ENCODE data around the gene CDH4. TPM values are rescaled to one million over a fixed set of nuclear protein-coding genes. Genes with fewer than 3 reads are reported as not detected.

Gene CDH4
- total RNA-seq, 1 donor from 2014 or later = 0.23 TPM

- H3K4me3 Mint-ChIP-seq (ENCODE audit: unreplicated experiment) = no peak overlapping the region
- DNase-seq (ENCODE audit: low spot score) = no peak
- H3K27me3 Mint-ChIP-seq (ENCODE audit: unreplicated experiment) = peaks cover 3% of the 10 kb centered on the region
- TF ChIP-seq, protein P1, sequence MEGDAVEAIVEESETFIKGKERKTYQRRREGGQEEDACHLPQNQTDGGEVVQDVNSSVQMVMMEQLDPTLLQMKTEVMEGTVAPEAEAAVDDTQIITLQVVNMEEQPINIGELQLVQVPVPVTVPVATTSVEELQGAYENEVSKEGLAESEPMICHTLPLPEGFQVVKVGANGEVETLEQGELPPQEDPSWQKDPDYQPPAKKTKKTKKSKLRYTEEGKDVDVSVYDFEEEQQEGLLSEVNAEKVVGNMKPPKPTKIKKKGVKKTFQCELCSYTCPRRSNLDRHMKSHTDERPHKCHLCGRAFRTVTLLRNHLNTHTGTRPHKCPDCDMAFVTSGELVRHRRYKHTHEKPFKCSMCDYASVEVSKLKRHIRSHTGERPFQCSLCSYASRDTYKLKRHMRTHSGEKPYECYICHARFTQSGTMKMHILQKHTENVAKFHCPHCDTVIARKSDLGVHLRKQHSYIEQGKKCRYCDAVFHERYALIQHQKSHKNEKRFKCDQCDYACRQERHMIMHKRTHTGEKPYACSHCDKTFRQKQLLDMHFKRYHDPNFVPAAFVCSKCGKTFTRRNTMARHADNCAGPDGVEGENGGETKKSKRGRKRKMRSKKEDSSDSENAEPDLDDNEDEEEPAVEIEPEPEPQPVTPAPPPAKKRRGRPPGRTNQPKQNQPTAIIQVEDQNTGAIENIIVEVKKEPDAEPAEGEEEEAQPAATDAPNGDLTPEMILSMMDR (IDR thresholded peaks at IDR 0.05; ENCODE audit: unreplicated experiment) = no peak
- H3K36me3 Mint-ChIP-seq (ENCODE audit: low read depth, unreplicated experiment) = no peaks in the 10 kb centered on the region
- H3K9me3 Mint-ChIP-seq (ENCODE audit: unreplicated experiment) = no peaks in the 10 kb centered on the region
- H3K4me1 Mint-ChIP-seq (ENCODE audit: unreplicated experiment) = peaks cover 18% of the 10 kb centered on the region
- H3K27ac Mint-ChIP-seq (ENCODE audit: unreplicated experiment) = no peak overlapping the region
Measured at GRCh38 chr20:61435184-61435822, 183.2 kb downstream of the CDH4 start.

GRCh38 chr20:61435823-61436220, 183.8 kb downstream of the CDH4 start:
- TF ChIP-seq, protein P1 (IDR thresholded peaks at IDR 0.05; ENCODE audit: unreplicated experiment) = no peak
- peaks cover 13% of the 10 kb centered on the region for H3K4me1 Mint-ChIP-seq (ENCODE audit: unreplicated experiment)
- no peak for DNase-seq (ENCODE audit: low spot score)
- H3K36me3 Mint-ChIP-seq (ENCODE audit: low read depth, unreplicated experiment) = no peaks in the 10 kb centered on the region
- no peaks in the 10 kb centered on the region for H3K9me3 Mint-ChIP-seq (ENCODE audit: unreplicated experiment)
- H3K27ac Mint-ChIP-seq (ENCODE audit: unreplicated experiment) = peak overlapping the region; percentile 49
- H3K27me3 Mint-ChIP-seq (ENCODE audit: unreplicated experiment) = peaks cover 3% of the 10 kb centered on the region
- no peak overlapping the region for H3K4me3 Mint-ChIP-seq (ENCODE audit: unreplicated experiment)

DNA sequence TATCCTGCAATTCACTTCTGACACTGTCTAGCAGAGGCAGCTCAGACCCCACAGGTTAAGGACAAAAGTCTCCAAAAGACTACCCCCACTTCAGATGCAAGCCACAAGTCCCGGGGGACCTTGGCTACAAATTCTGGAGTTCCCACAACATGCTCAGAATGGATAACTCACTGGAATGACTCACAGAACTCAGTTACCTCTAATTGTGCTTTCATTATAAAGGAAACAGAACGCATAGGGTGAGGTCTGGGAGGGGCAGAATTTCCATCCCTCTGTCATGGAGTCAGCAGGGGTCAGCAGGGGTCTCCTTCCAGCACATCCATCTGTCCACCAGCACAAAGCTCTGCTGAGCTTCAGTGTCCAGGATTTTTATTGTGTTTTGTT, 184.2 kb downstream of the CDH4 start:
- Mint-ChIP-seq H3K4me3 (ENCODE audit: unreplicated experiment) (no peak overlapping the region), H3K27me3 (ENCODE audit: unreplicated experiment) (peaks cover 3% of the 10 kb centered on the region), H3K4me1 (ENCODE audit: unreplicated experiment) (peaks cover 12% of the 10 kb centered on the region), H3K9me3 (ENCODE audit: unreplicated experiment) (no peaks in the 10 kb centered on the region), H3K36me3 (ENCODE audit: low read depth, unreplicated experiment) (no peaks in the 10 kb centered on the region), H3K27ac (ENCODE audit: unreplicated experiment) (peak overlapping the region; percentile 49)
- TF ChIP-seq, protein P1 (IDR thresholded peaks at IDR 0.05; ENCODE audit: unreplicated experiment) = no peak
- DNase-seq (ENCODE audit: low spot score) = no peak

- H3K27me3 Mint-ChIP-seq (ENCODE audit: unreplicated experiment) = peaks cover 3% of the 10 kb centered on the region
- peaks cover 12% of the 10 kb centered on the region for H3K4me1 Mint-ChIP-seq (ENCODE audit: unreplicated experiment)
- no peaks in the 10 kb centered on the region for H3K9me3 Mint-ChIP-seq (ENCODE audit: unreplicated experiment)
- DNase-seq (ENCODE audit: low spot score) = peak; percentile 16
- TF ChIP-seq, protein P1 (IDR thresholded peaks at IDR 0.05; ENCODE audit: unreplicated experiment) = no peak
- no peaks in the 10 kb centered on the region for H3K36me3 Mint-ChIP-seq (ENCODE audit: low read depth, unreplicated experiment)
- H3K4me3 Mint-ChIP-seq (ENCODE audit: unreplicated experiment) = no peak overlapping the region
- H3K27ac Mint-ChIP-seq (ENCODE audit: unreplicated experiment) = no peak overlapping the region
Measured at GRCh38 chr20:61436667-61437279, 184.7 kb downstream of the CDH4 start.

All from endothelial cell (in vitro differentiated cells).